Stomach (tissue), 4 donors: ENCODE data around the gene ZNF200.

ENCODE experiments used
- EP300 ChIP-seq: sonication (generic); formaldehyde crosslinking; IDR thresholded peaks from one replicate; pipeline ENCODE4 v1.6.1; 2017; ENCODE audit warnings: antibody characterized with exemption
- POLR2A ChIP-seq, 4 donors: fragments of 450-650 bp; IDR thresholded peaks; one replicate each; pipeline ENCODE4 v1.6.1; 2016; ENCODE audit warnings: antibody characterized with exemption in 4 of 4, control low read depth in 2 of 4, mild to moderate bottlenecking in 1 of 4, moderate library complexity in 1 of 4
- POLR2AphosphoS5 ChIP-seq, 3 donors: sonication (generic); formaldehyde crosslinking; IDR thresholded peaks; one replicate each; pipeline ENCODE4 v1.6.1; 2016; ENCODE audit warnings: antibody characterized with exemption in 3 of 3
- TF ChIP-seq, protein P1 (sequence below), 7 experiments: fragments of 450-650 bp in 4 of 7; fragments of 200-600 bp in 3 of 7; sonication (generic) in 3 of 7; IDR thresholded peaks; one replicate each; pipeline ENCODE4 v1.5.1; 2016 to 2019; ENCODE audit warnings: antibody characterized with exemption in 7 of 7, control low read depth in 2 of 7, mild to moderate bottlenecking in 1 of 7

- TF ChIP-seq, protein P1, sequence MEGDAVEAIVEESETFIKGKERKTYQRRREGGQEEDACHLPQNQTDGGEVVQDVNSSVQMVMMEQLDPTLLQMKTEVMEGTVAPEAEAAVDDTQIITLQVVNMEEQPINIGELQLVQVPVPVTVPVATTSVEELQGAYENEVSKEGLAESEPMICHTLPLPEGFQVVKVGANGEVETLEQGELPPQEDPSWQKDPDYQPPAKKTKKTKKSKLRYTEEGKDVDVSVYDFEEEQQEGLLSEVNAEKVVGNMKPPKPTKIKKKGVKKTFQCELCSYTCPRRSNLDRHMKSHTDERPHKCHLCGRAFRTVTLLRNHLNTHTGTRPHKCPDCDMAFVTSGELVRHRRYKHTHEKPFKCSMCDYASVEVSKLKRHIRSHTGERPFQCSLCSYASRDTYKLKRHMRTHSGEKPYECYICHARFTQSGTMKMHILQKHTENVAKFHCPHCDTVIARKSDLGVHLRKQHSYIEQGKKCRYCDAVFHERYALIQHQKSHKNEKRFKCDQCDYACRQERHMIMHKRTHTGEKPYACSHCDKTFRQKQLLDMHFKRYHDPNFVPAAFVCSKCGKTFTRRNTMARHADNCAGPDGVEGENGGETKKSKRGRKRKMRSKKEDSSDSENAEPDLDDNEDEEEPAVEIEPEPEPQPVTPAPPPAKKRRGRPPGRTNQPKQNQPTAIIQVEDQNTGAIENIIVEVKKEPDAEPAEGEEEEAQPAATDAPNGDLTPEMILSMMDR (IDR thresholded peaks at IDR 0.05) = no peak
- TF ChIP-seq POLR2AphosphoS5 (IDR thresholded peaks at IDR 0.05) (no peak), POLR2A (IDR thresholded peaks at IDR 0.05) (no peak), EP300 (no peak)
Observed at GRCh38 chr16:3179651-3180050, 55.3 kb downstream of the ZNF200 start.
